ENCODE results near the gene FARS2. TPM values are rescaled to one million over a fixed set of nuclear protein-coding genes. Genes with fewer than 3 reads are reported as not detected.

FARS2 gene
- total and polyA plus RNA-seq, 2 of the 13 experiments (the other 11 are each of a cell fraction or from before 2014, with no cell fraction given) = 15.4 to 26.0 TPM

DNA sequence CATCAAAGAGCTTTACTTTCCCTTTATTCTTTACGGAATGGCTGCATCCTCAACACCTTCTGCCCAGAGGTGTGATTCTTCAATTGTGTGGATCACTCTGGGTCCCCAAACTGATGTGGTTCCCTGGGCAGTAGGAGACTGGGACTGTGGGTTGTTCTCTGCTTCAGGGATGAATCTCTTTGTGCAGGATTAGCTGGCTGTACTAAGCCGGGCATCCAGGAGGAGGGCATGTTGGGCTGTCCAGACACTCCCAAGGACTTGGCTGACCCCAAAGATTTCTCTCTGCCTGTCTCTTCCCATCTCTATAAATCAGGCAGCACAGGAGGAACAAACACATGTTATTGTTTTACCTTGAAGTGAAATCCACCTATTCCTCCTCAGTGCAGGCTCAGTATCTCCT lies 15.3 kb downstream of the FARS2 start:
- Histone ChIP-seq H3K27ac (ENCODE audit: extremely low read length, insufficient read depth, low read length) (no peak overlapping the region), H3K4me1 (ENCODE audit: insufficient read depth, low read length) (no peaks in the 10 kb centered on the region), H2AFZ (ENCODE audit: low read length) (no peak overlapping the region), H4K20me1 (ENCODE audit: insufficient read depth, low read length) (no peaks in the 10 kb centered on the region), H3K4me3 (replicated peaks in 1 of 3; ENCODE audit: insufficient read depth in 1 of 3, low read depth in 2 of 3, low read length in 3 of 3) (no peak overlapping the region), H3K9me3 (ENCODE audit: low read length) (no peaks in the 10 kb centered on the region), H3K36me3 (replicated peaks in 1 of 2; ENCODE audit: control insufficient read depth in 1 of 2, insufficient read depth in 2 of 2, low read length in 2 of 2) (no peaks in the 10 kb centered on the region), H3K79me2 (ENCODE audit: insufficient read depth, low read length) (peaks cover 13% of the 10 kb centered on the region), H3K9ac (ENCODE audit: insufficient read depth, low read depth, low read length) (no peak overlapping the region), H3K4me2 (ENCODE audit: low read depth, low read length) (no peak overlapping the region), H3K27me3 (ENCODE audit: control insufficient read depth in 1 of 2, insufficient read depth in 2 of 2, low read length in 2 of 2) (no peaks in the 10 kb centered on the region)
- FAIRE-seq = no peak
- 100% methylated on average over 2 of the region's 2 CpGs for WGBS (ENCODE audit: low lambda C conversion rate)
- no TSS peak for BruUV-seq (replicated peaks)
- no peak for DNase-seq (ENCODE audit: low spot score)
- ChIA-PET POLR2A (no interaction called here), CTCF (ENCODE audit: low intra/inter-chr PET ratio, low total read pairs) (no interaction called here)
- no peak for ATAC-seq
- intact Hi-C loops (cut with micrococcal nuclease; ENCODE audit: unreplicated experiment) (no loop called here), in situ Hi-C loops (cut with HindIII; ENCODE audit: extremely low pct_ligation_motif_present, low pct_unique_long_range_greater_than_20kb) (no loop called here)
- TF ChIP-seq, protein P1, sequence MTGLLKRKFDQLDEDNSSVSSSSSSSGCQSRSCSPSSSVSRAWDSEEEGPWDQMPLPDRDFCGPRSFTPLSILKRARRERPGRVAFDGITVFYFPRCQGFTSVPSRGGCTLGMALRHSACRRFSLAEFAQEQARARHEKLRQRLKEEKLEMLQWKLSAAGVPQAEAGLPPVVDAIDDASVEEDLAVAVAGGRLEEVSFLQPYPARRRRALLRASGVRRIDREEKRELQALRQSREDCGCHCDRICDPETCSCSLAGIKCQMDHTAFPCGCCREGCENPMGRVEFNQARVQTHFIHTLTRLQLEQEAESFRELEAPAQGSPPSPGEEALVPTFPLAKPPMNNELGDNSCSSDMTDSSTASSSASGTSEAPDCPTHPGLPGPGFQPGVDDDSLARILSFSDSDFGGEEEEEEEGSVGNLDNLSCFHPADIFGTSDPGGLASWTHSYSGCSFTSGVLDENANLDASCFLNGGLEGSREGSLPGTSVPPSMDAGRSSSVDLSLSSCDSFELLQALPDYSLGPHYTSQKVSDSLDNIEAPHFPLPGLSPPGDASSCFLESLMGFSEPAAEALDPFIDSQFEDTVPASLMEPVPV (CRISPR knock-in tag; IDR thresholded peaks at IDR 0.05) = no peak
- no peak for TF ChIP-seq CC2D1A (CRISPR knock-in tag; IDR thresholded peaks at IDR 0.05)
- no peak for TF ChIP-seq ZNF33B (CRISPR knock-in tag; IDR thresholded peaks at IDR 0.05)

DNA sequence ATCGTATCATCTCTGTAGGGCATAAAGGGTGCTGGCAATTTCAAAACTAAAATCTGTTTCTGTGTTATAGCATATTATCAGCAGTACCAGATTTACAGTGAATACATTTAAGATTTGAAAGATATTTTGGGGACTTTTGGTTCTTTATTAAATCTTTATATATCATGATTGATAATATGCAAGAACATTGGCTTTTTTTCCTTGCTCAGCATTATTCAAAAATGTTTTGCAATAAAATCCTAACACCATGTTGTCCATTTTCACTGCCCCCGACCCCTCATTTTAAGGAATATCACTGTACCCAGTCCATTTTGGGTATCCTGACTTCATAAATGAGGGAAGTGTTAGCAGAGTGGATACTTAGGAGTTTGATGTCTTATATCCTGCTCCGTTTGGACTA lies 16.3 kb downstream of the FARS2 start:
- FAIRE-seq = no peak
- peaks cover 13% of the 10 kb centered on the region for H3K79me2 ChIP-seq (ENCODE audit: insufficient read depth, low read length)
- no peak overlapping the region for H3K4me2 ChIP-seq (ENCODE audit: low read depth, low read length)
- BruUV-seq (replicated peaks) = no TSS peak
- CTCF ChIA-PET (ENCODE audit: low intra/inter-chr PET ratio, low total read pairs) = no interaction called here
- intact Hi-C loops (cut with micrococcal nuclease; ENCODE audit: unreplicated experiment) = no loop called here
- H3K9ac ChIP-seq (ENCODE audit: insufficient read depth, low read depth, low read length) = no peak overlapping the region
- no peak overlapping the region for H3K4me3 ChIP-seq (replicated peaks in 1 of 3; ENCODE audit: insufficient read depth in 1 of 3, low read depth in 2 of 3, low read length in 3 of 3)
- no peak for DNase-seq (ENCODE audit: low spot score)
- no peak overlapping the region for H2AFZ ChIP-seq (ENCODE audit: low read length)
- TF ChIP-seq ZNF670 (CRISPR knock-in tag; IDR thresholded peaks at IDR 0.05; ENCODE audit: borderline replicate concordance) = no peak
- TF ChIP-seq MAFK (conservative IDR thresholded peaks at IDR 0.05 in 1 of 2, IDR thresholded peaks at IDR 0.05 in 1 of 2; ENCODE audit: low read length in 2 of 2) = peak; percentile 82 to 94
- TF ChIP-seq, protein P2, sequence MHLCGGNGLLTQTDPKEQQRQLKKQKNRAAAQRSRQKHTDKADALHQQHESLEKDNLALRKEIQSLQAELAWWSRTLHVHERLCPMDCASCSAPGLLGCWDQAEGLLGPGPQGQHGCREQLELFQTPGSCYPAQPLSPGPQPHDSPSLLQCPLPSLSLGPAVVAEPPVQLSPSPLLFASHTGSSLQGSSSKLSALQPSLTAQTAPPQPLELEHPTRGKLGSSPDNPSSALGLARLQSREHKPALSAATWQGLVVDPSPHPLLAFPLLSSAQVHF (CRISPR knock-in tag; IDR thresholded peaks at IDR 0.05) = no peak
- peak; percentile 87 for TF ChIP-seq MAFF (IDR thresholded peaks at IDR 0.05; ENCODE audit: low read depth, low read length)
- TF ChIP-seq, protein P3, sequence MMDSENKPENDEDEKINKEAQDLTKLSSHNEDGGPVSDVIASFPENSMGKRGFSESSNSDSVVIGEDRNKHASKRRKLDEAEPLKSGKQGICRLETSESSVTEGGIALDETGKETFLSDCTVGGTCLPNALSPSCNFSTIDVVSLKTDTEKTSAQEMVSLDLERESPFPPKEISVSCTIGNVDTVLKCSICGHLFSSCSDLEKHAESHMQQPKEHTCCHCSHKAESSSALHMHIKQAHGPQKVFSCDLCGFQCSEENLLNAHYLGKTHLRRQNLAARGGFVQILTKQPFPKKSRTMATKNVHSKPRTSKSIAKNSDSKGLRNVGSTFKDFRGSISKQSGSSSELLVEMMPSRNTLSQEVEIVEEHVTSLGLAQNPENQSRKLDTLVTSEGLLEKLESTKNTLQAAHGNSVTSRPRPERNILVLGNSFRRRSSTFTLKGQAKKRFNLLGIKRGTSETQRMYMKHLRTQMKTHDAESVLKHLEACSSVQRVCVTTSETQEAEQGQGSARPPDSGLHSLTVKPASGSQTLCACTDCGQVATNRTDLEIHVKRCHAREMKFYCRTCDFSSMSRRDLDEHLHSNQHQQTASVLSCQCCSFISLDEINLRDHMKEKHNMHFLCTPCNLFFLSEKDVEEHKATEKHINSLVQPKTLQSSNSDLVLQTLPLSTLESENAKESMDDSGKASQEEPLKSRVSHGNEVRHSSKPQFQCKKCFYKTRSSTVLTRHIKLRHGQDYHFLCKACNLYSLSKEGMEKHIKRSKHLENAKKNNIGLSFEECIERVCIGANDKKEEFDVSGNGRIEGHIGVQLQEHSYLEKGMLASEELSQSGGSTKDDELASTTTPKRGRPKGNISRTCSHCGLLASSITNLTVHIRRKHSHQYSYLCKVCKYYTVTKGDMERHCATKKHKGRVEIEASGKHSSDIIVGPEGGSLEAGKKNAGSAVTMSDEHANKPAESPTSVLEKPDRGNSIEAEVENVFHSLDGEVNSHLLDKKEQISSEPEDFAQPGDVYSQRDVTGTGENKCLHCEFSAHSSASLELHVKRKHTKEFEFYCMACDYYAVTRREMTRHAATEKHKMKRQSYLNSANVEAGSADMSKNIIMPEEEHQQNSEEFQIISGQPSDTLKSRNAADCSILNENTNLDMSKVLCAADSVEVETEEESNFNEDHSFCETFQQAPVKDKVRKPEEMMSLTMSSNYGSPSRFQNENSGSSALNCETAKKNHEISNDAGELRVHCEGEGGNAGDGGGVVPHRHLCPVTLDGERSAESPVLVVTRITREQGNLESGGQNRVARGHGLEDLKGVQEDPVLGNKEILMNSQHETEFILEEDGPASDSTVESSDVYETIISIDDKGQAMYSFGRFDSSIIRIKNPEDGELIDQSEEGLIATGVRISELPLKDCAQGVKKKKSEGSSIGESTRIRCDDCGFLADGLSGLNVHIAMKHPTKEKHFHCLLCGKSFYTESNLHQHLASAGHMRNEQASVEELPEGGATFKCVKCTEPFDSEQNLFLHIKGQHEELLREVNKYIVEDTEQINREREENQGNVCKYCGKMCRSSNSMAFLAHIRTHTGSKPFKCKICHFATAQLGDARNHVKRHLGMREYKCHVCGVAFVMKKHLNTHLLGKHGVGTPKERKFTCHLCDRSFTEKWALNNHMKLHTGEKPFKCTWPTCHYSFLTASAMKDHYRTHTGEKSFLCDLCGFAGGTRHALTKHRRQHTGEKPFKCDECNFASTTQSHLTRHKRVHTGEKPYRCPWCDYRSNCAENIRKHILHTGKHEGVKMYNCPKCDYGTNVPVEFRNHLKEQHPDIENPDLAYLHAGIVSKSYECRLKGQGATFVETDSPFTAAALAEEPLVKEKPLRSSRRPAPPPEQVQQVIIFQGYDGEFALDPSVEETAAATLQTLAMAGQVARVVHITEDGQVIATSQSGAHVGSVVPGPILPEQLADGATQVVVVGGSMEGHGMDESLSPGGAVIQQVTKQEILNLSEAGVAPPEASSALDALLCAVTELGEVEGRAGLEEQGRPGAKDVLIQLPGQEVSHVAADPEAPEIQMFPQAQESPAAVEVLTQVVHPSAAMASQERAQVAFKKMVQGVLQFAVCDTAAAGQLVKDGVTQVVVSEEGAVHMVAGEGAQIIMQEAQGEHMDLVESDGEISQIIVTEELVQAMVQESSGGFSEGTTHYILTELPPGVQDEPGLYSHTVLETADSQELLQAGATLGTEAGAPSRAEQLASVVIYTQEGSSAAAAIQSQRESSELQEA (CRISPR knock-in tag; IDR thresholded peaks at IDR 0.05; ENCODE audit: not compliant biosample characterization) = no peak
- POLR2A ChIA-PET = no interaction called here
- 96% methylated on average over 3 of the region's 3 CpGs for WGBS (ENCODE audit: low lambda C conversion rate)
- H4K20me1 ChIP-seq (ENCODE audit: insufficient read depth, low read length) = no peaks in the 10 kb centered on the region
- no peaks in the 10 kb centered on the region for H3K4me1 ChIP-seq (ENCODE audit: insufficient read depth, low read length)
- H3K27ac ChIP-seq (ENCODE audit: extremely low read length, insufficient read depth, low read length) = no peak overlapping the region
- no peak for ATAC-seq
- no peaks in the 10 kb centered on the region for H3K27me3 ChIP-seq (ENCODE audit: control insufficient read depth in 1 of 2, insufficient read depth in 2 of 2, low read length in 2 of 2)
- no peaks in the 10 kb centered on the region for H3K36me3 ChIP-seq (replicated peaks in 1 of 2; ENCODE audit: control insufficient read depth in 1 of 2, insufficient read depth in 2 of 2, low read length in 2 of 2)
- in situ Hi-C loops (cut with HindIII; ENCODE audit: extremely low pct_ligation_motif_present, low pct_unique_long_range_greater_than_20kb) = no loop called here
- no peaks in the 10 kb centered on the region for H3K9me3 ChIP-seq (ENCODE audit: low read length)

All from HepG2 (cell line).